Stimulated activated naive CD8-positive, alpha-beta T cell treated with anti-CD3 and anti-CD28 coated beads, Interleukin-15, Interleukin-2, amounts not matched to agents 100 ng/mL and 50 ng/mL, for 24 hours (primary cell): Measurements from ENCODE around the gene CD59.

Experiments
- H3K27ac Mint-ChIP-seq: one replicate; pipeline ENCODE4 v1.8.0; 2021; ENCODE audit warnings: mild to moderate bottlenecking, mixed read lengths
- H3K27me3 Mint-ChIP-seq: one replicate; pipeline ENCODE4 v1.8.0; 2021; ENCODE audit warnings: mixed read lengths
- H3K36me3 Mint-ChIP-seq: one replicate; pipeline ENCODE4 v1.8.0; 2021; ENCODE audit warnings: low read depth, mixed read lengths
- H3K4me1 Mint-ChIP-seq: one replicate; pipeline ENCODE4 v1.8.0; 2021; ENCODE audit warnings: low read depth, mixed read lengths
- H3K4me3 Mint-ChIP-seq: one replicate; pipeline ENCODE4 v1.8.0; 2021; ENCODE audit warnings: mild to moderate bottlenecking, mixed read lengths
- H3K9me3 Mint-ChIP-seq: one replicate; pipeline ENCODE4 v1.8.0; 2021; ENCODE audit warnings: mixed read lengths

The CD59 gene

DNA sequence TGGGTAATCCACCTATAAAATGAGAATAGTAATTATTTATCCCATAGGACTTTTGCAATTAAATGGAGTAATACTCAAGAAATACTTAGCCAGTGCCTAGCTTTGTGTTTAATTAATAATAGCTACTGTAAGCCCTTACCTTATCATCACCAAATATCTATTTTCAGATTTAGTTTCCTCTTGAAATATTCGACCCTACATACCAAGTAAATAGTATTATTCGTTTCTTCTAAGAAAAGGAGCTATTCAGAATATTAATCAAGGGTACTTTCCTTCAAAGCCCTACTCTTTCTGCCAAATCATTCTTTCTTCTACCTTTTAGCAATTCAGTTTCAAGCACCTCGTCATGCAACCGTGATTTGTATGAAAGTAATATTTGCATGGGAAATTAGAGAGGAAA is 31.4 kb upstream of the CD59 start:
- Mint-ChIP-seq H3K4me1 (peaks cover 18% of the 10 kb centered on the region), H3K9me3 (no peaks in the 10 kb centered on the region), H3K36me3 (peaks cover 56% of the 10 kb centered on the region), H3K4me3 (no peak overlapping the region), H3K27ac (no peak overlapping the region), H3K27me3 (no peaks in the 10 kb centered on the region)

DNA sequence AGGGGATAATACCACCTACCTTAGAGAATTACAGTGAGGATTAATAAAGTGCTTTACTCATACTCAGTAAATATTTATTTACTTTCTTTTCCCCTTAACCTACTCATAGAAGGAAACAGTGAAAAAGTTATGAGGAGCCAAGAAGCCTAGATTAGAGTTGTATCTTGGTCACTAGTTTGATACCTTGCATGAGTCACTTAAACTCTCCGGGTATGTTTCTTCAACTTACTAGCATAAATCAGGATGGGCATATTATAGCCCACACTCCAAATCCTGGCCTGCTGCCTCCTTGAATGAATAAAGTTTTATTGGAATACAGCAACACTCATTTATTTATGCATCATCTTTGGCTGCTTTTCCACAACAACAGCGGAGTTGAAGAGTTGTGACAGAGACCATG is 29.9 kb upstream of the CD59 start:
- peaks cover 61% of the 10 kb centered on the region for H3K36me3 Mint-ChIP-seq
- H3K4me1 Mint-ChIP-seq: peaks cover 6% of the 10 kb centered on the region
- no peak overlapping the region for H3K27ac Mint-ChIP-seq
- no peak overlapping the region for H3K4me3 Mint-ChIP-seq
- H3K9me3 Mint-ChIP-seq: no peaks in the 10 kb centered on the region
- H3K27me3 Mint-ChIP-seq: no peaks in the 10 kb centered on the region

DNA sequence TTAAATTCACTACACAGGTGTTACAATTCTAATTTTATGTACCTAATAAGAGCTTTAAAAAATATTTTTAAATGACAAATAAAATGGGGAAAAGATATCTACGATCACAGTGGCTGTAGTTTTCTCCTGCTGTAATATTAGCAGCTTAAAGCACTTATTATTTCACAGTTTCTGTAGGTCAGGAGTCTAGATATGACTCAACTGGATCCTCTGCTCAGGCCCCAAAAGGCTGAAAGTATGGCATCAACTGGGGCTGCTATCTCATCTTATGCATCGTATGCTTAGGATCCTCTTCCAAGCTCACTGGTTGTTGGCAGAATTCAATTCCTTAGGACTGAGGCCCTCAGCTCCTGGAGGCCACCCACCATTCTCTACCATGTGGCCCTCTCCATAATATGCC is 25.2 kb upstream of the CD59 start:
- Mint-ChIP-seq H3K27me3 (no peaks in the 10 kb centered on the region), H3K4me3 (no peak overlapping the region), H3K9me3 (no peaks in the 10 kb centered on the region), H3K4me1 (peaks cover 6% of the 10 kb centered on the region), H3K36me3 (peaks cover 63% of the 10 kb centered on the region), H3K27ac (no peak overlapping the region)

DNA sequence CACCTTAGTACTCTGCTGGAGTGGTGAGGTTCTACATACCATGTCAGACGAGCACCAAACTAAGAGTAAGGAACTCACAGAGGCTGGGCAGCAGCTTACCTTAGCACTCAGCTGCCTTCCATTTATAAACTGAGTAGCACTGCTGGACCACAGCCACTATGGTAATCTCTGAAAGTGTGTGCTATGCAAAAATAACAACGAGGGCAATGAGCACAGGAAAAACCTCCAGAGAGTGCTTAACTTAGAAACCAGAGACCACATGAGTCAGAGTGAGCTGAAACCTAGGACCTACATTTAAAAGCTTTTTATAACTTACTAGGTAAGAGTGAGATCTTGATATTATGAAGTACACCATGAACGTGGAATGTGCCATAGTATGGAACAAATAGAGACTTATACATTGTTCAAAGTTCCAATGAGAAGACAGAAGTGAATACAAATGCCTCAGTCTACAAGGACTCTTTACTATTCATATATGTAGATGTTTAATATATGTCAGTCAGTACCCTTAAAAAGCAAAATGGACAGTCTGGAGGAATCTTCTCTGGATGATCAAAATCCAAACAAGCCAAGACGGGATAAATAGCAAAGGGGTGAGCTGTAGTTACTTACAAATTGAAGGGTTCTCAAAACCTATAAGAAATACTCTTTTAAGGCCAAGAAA is 17.2 kb upstream of the CD59 start:
- H3K4me3 Mint-ChIP-seq: no peak overlapping the region
- no peaks in the 10 kb centered on the region for H3K9me3 Mint-ChIP-seq
- no peaks in the 10 kb centered on the region for H3K27me3 Mint-ChIP-seq
- H3K36me3 Mint-ChIP-seq: peaks cover 11% of the 10 kb centered on the region
- H3K27ac Mint-ChIP-seq: no peak overlapping the region
- peaks cover 9% of the 10 kb centered on the region for H3K4me1 Mint-ChIP-seq

- no peak overlapping the region for H3K4me3 Mint-ChIP-seq
- H3K27ac Mint-ChIP-seq: no peak overlapping the region
- peaks cover 14% of the 10 kb centered on the region for H3K36me3 Mint-ChIP-seq
- no peaks in the 10 kb centered on the region for H3K27me3 Mint-ChIP-seq
- H3K4me1 Mint-ChIP-seq: peaks cover 9% of the 10 kb centered on the region
- H3K9me3 Mint-ChIP-seq: no peaks in the 10 kb centered on the region
Measured at GRCh38 chr11:33751878-33752277, 15.7 kb upstream of the CD59 start.

- Mint-ChIP-seq H3K27me3 (no peaks in the 10 kb centered on the region), H3K4me1 (peaks cover under 1% of the 10 kb centered on the region), H3K4me3 (no peak overlapping the region), H3K9me3 (no peaks in the 10 kb centered on the region), H3K27ac (no peak overlapping the region), H3K36me3 (peaks cover 16% of the 10 kb centered on the region)
Measured at GRCh38 chr11:33747979-33748378, 11.8 kb upstream of the CD59 start.

- peaks cover 9% of the 10 kb centered on the region for H3K36me3 Mint-ChIP-seq
- H3K27ac Mint-ChIP-seq: no peak overlapping the region
- no peaks in the 10 kb centered on the region for H3K9me3 Mint-ChIP-seq
Measured at GRCh38 chr11:33743291-33743690, 7.1 kb upstream of the CD59 start.

DNA sequence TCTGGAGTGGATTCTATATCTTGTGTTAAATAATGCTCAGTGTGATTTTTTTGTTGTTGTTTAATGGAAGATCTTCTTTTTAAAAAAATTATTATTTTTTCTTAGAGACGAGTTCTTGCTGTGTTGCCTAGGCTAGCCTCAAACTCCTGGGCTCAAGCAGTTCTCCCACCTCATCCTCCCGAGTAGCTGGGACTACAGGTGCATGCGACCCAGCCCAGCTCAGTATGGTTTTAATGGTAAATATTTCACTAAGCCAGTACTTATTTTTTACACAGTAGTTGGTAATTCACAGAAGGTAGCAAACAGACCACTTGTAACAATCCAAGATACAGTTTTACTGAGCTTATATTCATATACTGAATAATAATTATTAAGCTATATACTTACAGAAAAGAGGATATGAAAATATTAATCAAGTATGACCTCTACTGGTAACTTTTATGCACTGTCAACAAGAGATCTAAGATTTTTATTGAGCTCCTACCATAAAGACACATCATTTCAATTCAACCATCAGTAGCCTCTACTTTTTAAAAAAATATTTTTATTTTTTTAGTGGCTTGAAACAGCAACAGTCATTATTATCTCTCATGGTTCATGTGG is 6.1 kb upstream of the CD59 start:
- Mint-ChIP-seq H3K36me3 (peaks cover 5% of the 10 kb centered on the region), H3K9me3 (no peaks in the 10 kb centered on the region), H3K27ac (no peak overlapping the region), H3K4me1 (peaks cover 3% of the 10 kb centered on the region), H3K27me3 (peaks cover 5% of the 10 kb centered on the region), H3K4me3 (no peak overlapping the region)

More at GRCh38 chr11:33743291-33743690, 7.1 kb upstream of the CD59 start:
- Mint-ChIP-seq H3K4me3 (no peak overlapping the region), H3K27me3 (no peaks in the 10 kb centered on the region), H3K4me1 (peaks cover 3% of the 10 kb centered on the region)

DNA sequence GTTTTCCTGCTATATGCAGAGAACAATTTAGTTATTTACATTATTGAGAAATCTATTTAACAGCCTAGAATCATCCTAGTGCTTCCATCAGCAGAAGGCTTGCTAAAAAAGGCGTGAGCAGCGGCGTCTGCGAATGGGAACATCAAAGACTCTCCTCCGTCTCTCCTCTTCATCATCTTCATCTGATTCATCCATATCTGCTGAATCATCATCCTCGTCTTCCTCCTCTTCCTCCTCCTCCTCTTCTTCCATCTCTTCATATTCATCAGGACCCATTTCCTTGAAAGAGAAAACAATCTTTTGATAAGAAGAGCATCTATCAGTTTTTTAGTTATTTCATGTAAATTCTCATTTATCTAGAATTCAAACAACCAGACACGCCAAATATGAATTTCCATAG is 5.6 kb upstream of the CD59 start:
- Mint-ChIP-seq H3K27ac (no peak overlapping the region), H3K9me3 (no peaks in the 10 kb centered on the region), H3K36me3 (peaks cover 1% of the 10 kb centered on the region), H3K4me1 (peaks cover 4% of the 10 kb centered on the region), H3K4me3 (no peak overlapping the region), H3K27me3 (peaks cover 8% of the 10 kb centered on the region)

GRCh38 chr11:33737362-33737821 is 1.2 kb upstream of the CD59 start:
- peaks cover 6% of the 10 kb centered on the region for H3K36me3 Mint-ChIP-seq
- no peaks in the 10 kb centered on the region for H3K9me3 Mint-ChIP-seq
- H3K4me1 Mint-ChIP-seq: peaks cover 37% of the 10 kb centered on the region
- H3K27ac Mint-ChIP-seq: no peak overlapping the region
- H3K4me3 Mint-ChIP-seq: no peak overlapping the region
- H3K27me3 Mint-ChIP-seq: peaks cover 13% of the 10 kb centered on the region

DNA sequence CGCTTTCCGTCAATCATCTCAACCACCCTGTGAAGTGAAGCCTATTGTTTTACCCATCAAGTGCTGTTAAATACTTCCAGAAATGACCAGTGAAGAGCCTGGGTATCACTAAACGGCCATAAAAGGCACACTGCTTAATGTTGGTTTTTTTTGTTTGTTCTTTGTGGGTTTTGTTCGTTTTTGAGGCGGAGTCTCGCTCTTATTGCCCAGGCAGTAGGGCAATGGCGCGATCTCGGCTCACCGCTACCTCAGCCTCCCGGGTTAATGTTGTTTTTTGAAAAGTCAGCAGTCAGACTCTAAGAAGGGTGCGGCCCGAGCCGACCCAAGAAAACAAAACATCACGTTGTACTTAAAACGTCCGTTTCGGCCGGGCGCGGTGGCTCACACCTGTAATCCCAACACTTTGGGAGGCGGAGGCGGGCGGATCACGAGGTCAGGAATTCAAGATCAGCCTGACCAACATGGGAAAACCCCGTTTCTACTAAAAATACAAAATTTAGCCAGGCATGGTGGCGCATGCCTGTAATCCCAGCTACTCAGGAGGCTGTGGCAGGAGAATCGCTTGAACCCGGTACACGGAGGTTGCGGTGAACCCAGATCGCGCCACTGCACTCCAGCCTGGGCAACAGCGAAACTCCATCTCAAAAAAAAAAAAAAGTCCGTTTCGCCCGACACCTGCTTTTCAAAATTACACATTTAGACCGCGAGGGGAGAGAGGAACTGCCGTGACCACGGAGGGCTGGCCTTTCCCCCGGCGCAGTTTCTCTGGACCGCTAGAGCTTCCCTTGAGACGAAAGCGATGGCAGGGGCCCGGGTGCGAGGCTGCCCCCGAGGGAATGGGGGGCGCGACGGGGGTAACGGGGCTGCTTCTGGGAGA is 714 bp downstream of the CD59 start:
- H3K9me3 Mint-ChIP-seq: no peaks in the 10 kb centered on the region
- H3K27me3 Mint-ChIP-seq: peaks cover 13% of the 10 kb centered on the region
- peaks cover 49% of the 10 kb centered on the region for H3K4me1 Mint-ChIP-seq
- H3K36me3 Mint-ChIP-seq: peaks cover 15% of the 10 kb centered on the region
- H3K27ac Mint-ChIP-seq: peak overlapping the region; percentile 84
- peak overlapping the region; percentile 87 for H3K4me3 Mint-ChIP-seq

DNA sequence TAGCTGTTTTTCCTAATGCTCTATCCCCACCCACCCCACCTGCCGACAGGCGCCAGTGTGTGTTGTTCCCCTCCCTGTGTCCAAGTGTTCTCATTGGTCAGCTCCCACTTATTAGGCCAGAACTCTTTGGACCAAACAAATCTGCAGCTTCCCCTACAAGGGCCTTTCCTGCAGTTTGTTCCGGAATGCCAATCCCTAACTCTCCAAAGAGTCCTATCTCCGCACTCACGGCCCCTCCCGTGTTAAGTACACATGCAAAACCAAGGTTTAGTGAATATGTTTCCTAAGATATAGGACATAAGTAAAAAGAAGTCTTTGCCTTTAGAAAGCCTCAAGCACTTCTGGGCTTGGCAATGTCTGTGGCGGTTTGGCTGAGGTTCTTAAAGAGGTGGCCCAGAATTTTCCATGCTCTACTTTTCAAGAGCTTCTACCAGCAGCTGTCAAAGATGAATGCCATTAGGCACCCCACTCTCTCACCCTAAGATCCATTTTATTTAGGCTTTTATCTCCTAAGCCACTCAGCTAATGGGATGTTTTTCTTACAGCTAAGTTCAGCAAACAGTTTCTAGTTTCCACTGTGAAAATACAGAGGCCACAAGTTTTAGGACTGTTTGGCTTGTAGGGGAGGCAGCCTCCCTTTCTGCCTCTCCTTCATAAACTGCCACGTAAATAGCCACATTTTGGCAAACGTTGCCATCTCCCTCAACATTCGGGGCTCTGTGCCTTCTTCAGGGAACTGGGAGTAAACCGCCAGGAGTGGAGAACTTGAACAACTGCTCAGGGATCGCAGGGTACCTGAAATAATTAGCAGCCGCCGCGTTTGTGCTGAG is 1.6 kb downstream of the CD59 start:
- Mint-ChIP-seq H3K9me3 (no peaks in the 10 kb centered on the region), H3K36me3 (peaks cover 15% of the 10 kb centered on the region), H3K4me3 (peak overlapping the region; percentile 87), H3K27ac (peak overlapping the region; percentile 84), H3K4me1 (peaks cover 49% of the 10 kb centered on the region), H3K27me3 (peaks cover 13% of the 10 kb centered on the region)

- Mint-ChIP-seq H3K27me3 (peaks cover 13% of the 10 kb centered on the region), H3K36me3 (peaks cover 15% of the 10 kb centered on the region), H3K9me3 (no peaks in the 10 kb centered on the region), H3K27ac (no peak overlapping the region), H3K4me1 (peaks cover 49% of the 10 kb centered on the region), H3K4me3 (peak overlapping the region; percentile 21)
Measured at GRCh38 chr11:33733980-33734379, 2.2 kb downstream of the CD59 start.

DNA sequence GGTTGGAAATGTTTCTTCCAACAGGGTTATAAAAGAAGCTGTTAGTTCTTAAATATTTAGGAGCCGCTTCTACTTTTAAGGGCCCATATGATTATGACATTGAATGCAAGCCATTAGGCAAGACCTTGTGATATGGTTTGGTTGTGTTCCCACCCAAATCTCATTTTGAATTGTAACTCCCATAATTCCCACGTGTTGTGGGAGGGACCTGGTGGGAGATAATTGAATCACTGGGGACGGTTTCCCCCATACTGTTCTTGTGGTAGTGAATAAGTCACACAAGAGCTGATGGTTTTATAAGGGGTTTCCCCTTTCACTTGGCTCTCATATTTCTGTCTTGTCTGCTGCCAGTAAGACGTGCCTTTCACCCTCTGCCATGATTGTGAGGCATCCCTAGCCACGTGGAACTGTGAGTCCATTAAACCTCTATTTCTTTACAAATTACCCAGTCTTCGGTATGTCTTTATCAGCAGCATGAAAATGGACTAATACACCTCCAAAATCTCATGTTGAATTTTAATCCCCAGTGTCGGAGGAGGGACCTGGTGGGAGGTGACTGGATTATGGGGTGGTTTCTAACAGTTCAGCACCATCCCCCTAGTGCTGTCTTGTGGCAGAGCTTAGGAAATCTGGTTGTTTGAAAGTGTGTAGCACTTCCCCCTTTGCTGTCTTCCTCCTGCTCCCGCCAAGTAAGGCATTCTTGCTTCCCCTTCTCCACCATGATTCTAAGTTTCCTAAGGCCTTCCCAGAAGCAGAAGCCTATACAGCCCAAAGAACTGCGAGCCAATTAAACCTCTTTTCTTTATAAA is 4.3 kb downstream of the CD59 start:
- peaks cover 52% of the 10 kb centered on the region for H3K4me1 Mint-ChIP-seq
- no peaks in the 10 kb centered on the region for H3K9me3 Mint-ChIP-seq
- peak overlapping the region; percentile 65 for H3K27ac Mint-ChIP-seq
- H3K36me3 Mint-ChIP-seq: peaks cover 15% of the 10 kb centered on the region
- peak overlapping the region; percentile 22 for H3K4me3 Mint-ChIP-seq
- H3K27me3 Mint-ChIP-seq: peaks cover 6% of the 10 kb centered on the region
